HK-2 (cell line): Measurements from ENCODE around the gene CRKL.
"Not testable (repeated sequence)": the region's sequence is repeated elsewhere in the genome, so short reads cannot be mapped to it uniquely, and the experiment has no call there.

Experiments used
- DNase-seq: peaks from one replicate; pipeline ENCODE4 v3.0.0-alpha.2; 2018; ENCODE audit not compliant: unreplicated experiment

CRKL gene

GRCh38 chr22:20933910-20934309 is 16.7 kb downstream of the CRKL start:
- DNase-seq, result no peak

GRCh38 chr22:20935049-20935448 is 17.8 kb downstream of the CRKL start:
- DNase-seq, result not testable (repeated sequence)

GRCh38 chr22:20935780-20936539 is 18.8 kb downstream of the CRKL start:
- not testable (repeated sequence) for DNase-seq

- DNase-seq, result no peak
These were observed 20.0 kb downstream of the CRKL start for GRCh38 chr22:20937031-20937793.

- no peak for DNase-seq
These were observed 20.8 kb downstream of the CRKL start for GRCh38 chr22:20937794-20938671.

- not testable (repeated sequence) for DNase-seq
These were observed 22.4 kb downstream of the CRKL start for GRCh38 chr22:20939457-20940185.

- no peak for DNase-seq
These were observed 23.0 kb downstream of the CRKL start for GRCh38 chr22:20940186-20940651.

GRCh38 chr22:20940904-20941385 is 23.7 kb downstream of the CRKL start:
- no peak for DNase-seq

- DNase-seq, result not testable (repeated sequence)
These were observed 25.1 kb downstream of the CRKL start for GRCh38 chr22:20942203-20942902.

- no peak for DNase-seq
These were observed 26.1 kb downstream of the CRKL start for GRCh38 chr22:20943104-20943933.

- DNase-seq, result no peak
These were observed 26.8 kb downstream of the CRKL start for GRCh38 chr22:20944042-20944441.

- no peak for DNase-seq
These were observed 28.3 kb downstream of the CRKL start for GRCh38 chr22:20945578-20945934.

GRCh38 chr22:20946080-20946986 is 29.1 kb downstream of the CRKL start:
- DNase-seq, result no peak

- DNase-seq, result no peak
These were observed 29.8 kb downstream of the CRKL start for GRCh38 chr22:20946991-20947390.

GRCh38 chr22:20948450-20948849 is 31.2 kb downstream of the CRKL start:
- no peak for DNase-seq

GRCh38 chr22:20948989-20949388 is 31.8 kb downstream of the CRKL start:
- no peak for DNase-seq

GRCh38 chr22:20949698-20950183 is 32.5 kb downstream of the CRKL start:
- no peak for DNase-seq

- DNase-seq, result no peak
These were observed 34.1 kb downstream of the CRKL start for GRCh38 chr22:20951151-20951931.
